HG02870 (cell line): ENCODE data around the gene C11orf52.

Experiments used
- ATAC-seq: cut with Tn5 transposase; IDR thresholded peaks from one replicate; pipeline ENCODE4 v1.9.1; 2021; ENCODE audit warnings: mild to moderate bottlenecking, moderate library complexity; ENCODE audit not compliant: unreplicated experiment

The C11orf52 gene

DNA sequence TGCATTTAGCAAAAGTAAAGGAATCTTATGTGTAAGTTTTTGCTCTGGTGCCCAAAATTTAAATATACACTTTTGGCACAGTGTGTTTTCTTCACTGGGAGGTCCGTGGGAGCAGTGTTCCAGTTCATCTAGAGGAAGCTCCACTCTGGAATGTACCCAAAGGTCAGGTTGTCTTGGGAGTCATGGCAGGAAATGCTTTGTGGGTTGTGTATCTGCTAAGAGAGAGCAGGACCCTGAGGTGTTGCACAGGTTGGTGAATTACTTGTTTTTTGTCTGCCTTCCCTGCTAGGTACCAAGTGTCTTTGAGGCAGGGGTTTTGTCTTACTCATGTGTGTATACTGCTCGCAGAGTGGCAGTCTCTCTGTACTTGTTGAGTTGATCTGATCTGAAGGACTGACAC is 55.7 kb downstream of the C11orf52 start:
- no peak for ATAC-seq

DNA sequence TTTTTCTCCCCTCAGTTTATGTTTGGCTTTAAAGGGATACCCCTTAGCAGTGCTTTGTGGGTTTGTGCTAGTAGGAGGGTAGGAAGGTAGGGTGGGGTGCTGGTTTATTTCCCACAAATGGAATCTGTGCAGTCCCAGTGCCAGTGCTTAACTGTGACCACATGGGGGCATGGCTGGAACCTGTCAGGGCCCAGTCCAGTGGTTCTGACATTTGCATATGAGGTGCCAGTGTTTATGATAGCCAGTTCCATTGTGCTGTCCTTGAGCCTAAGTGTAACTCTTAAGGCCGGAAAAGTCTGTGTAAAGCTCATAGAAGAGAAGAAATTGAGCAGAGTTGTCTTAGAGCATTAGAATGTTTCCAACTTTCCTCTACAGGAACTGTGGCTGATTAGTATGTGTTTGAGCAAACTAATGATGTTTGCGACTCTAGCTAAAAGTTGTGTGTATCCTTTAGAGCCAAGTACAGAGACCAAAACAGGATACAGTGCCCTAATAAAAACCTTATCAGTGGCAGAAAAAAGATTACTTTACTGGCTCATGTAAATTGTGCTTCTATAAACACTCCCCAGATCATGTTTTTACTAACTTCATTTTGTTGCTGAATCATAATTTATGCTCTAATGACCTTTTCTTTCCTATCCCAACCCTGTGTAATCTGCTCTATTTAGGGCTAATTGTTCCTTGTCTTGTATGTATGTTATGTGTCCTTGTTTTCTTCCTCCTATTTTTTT is 56.5 kb downstream of the C11orf52 start:
- ATAC-seq, result no peak

DNA sequence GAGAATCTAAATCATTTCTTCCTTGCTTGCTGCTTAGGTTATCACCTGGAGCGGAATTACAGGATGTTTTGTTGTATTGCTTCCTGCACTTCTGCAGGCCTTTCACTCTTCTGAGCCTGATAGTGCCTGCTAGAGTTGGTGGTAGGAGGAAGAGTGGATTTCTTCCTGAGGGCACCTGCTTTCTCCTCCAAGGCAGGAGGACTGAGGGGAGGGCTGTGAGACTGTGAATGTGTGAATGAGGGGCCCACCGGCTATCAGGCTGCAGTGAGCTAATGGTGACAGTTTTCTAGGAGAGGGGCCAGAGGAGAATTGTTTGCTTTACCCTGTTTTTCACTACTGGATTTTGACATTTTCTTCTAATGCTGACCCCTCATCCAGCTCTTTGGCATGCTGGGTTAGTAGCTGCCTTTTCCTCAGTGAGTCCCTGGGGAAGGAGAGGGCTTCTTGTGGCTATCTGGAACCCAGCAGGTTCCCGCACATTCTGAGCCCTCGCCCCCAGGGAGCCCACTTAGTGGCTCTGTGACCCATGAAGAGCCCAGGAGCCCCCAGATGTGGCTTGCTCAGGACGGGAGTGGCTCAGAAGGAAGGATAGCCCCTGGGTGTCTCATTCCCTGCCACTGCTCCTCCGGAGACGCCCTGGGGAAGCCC is 57.5 kb downstream of the C11orf52 start:
- no peak for ATAC-seq
